AG04449 (cell line): Measurements from ENCODE around the gene TOR2A.

Experiments
- CTCF ChIA-PET: fragments of 350-600 bp; formaldehyde crosslinking; extraction: SDS; loops from one replicate; lab custom pipeline; 2021; ENCODE audit warnings: antibody characterized with exemption; lab: Yijun Ruan, JAX
- POLR2A ChIA-PET: fragments of 400-600, 350-600 bp; formaldehyde crosslinking; extraction: SDS; loops from one replicate; lab custom pipeline; 2020; ENCODE audit warnings: antibody characterized with exemption, inconsistent platforms; lab: Yijun Ruan, JAX
- DNase-seq: peaks from one replicate; pipeline ENCODE4 v3.0.0-alpha.2; 2010; ENCODE audit warnings: low read depth, low spot score
- H3K4me3 ChIP-seq: 2 replicates; pipeline ENCODE4 v1.5.1; 2011; ENCODE audit warnings: low read depth, mild to moderate bottlenecking, control low read depth, low read length
- CTCF ChIP-seq: IDR thresholded peaks from one replicate; pipeline ENCODE4 v1.5.1; 2011; ENCODE audit warnings: mild to moderate bottlenecking, moderate library complexity, low read length, control low read depth, inconsistent platforms; ENCODE audit not compliant: insufficient read depth; ENCODE audit errors: missing control alignments

The TOR2A gene

GRCh38 chr9:127715470-127716337 is 19.4 kb downstream of the TOR2A start, which contains the start of the genes PTRH1 and TTC16:
TSS of gene PTRH1 (minus strand) at chr9:127715663. CDS start at chr9:127715639, 24 bp downstream.
TSS of gene TTC16 (plus strand) at chr9:127716079. CDS start at chr9:127716146, 67 bp downstream.
- ChIA-PET POLR2A (interaction anchor here (1.0 to 1.1 kb wide), 2 partner anchors 19 to 25 kb away, joined by 3 to 5 read pairs; partner anchors contain the start of gene TOR2A), CTCF (interaction anchor here (0.9 to 4.3 kb wide), 10 partner anchors 15 to 206 kb away, joined by 3 to 34 read pairs (median 3); partner anchors contain the start of gene TOR2A)
- peak within 1 kb of the TSS; percentile 75 for H3K4me3 ChIP-seq
- peak; percentile 46 for DNase-seq
- TF ChIP-seq CTCF: no peak

GRCh38 chr9:127714951-127715469 is 20.1 kb downstream of the TOR2A start:
- DNase-seq: no peak
- no peak for TF ChIP-seq CTCF
- peak overlapping the region; percentile 75 for H3K4me3 ChIP-seq
- ChIA-PET CTCF (interaction anchor here (0.9 to 4.3 kb wide), 10 partner anchors 15 to 206 kb away, joined by 3 to 34 read pairs (median 3); partner anchors contain the start of gene TOR2A), POLR2A (interaction anchor here (1.0 to 1.1 kb wide), 2 partner anchors 20 to 25 kb away, joined by 3 to 5 read pairs; partner anchors contain the start of gene TOR2A)

GRCh38 chr9:127714020-127714750 is 20.9 kb downstream of the TOR2A start:
- ChIA-PET CTCF (interaction anchor here (1.1 to 4.3 kb wide), 4 partner anchors 21 to 207 kb away, joined by 3 to 34 read pairs (median 5); partner anchors contain the start of gene TOR2A), POLR2A (no interaction called here)
- no peak for TF ChIP-seq CTCF
- DNase-seq: no peak
- peak overlapping the region; percentile 75 for H3K4me3 ChIP-seq

GRCh38 chr9:127712867-127713266 is 22.2 kb downstream of the TOR2A start:
- no peak for DNase-seq
- TF ChIP-seq CTCF: no peak
- ChIA-PET POLR2A (no interaction called here), CTCF (interaction anchor here (0.7 to 0.8 kb wide), 2 partner anchors 102 to 119 kb away, joined by 3 read pairs; no protein-coding TSS in a partner anchor)
- no peak overlapping the region for H3K4me3 ChIP-seq

GRCh38 chr9:127712371-127712770 is 22.7 kb downstream of the TOR2A start:
- ChIA-PET POLR2A (no interaction called here), CTCF (interaction anchor here (0.7 to 1.0 kb wide), 3 partner anchors 101 to 118 kb away, joined by 3 read pairs; no protein-coding TSS in a partner anchor)
- no peak overlapping the region for H3K4me3 ChIP-seq
- no peak for DNase-seq
- no peak for TF ChIP-seq CTCF
